ENCODE data around the gene DCDC2C.

- no peak for TF ChIP-seq CTCF (IDR thresholded peaks at IDR 0.05; ENCODE audit: extremely low read depth in 1 of 2, insufficient read depth in 1 of 2, low read depth in 1 of 2, low read length in 2 of 2)
- no peak for TF ChIP-seq POLR2AphosphoS5 (IDR thresholded peaks at IDR 0.05; ENCODE audit: insufficient read depth, low read depth, low read length)
- no peak for TF ChIP-seq MAX (IDR thresholded peaks at IDR 0.05; ENCODE audit: insufficient read depth, insufficient read length)
- no peak for TF ChIP-seq FOS (IDR thresholded peaks at IDR 0.05; ENCODE audit: borderline replicate concordance, insufficient read depth, low read length)
- no peak for TF ChIP-seq POLR2A (IDR thresholded peaks at IDR 0.05; ENCODE audit: low read depth, low read length)
These were observed 111.4 kb downstream of the DCDC2C start for GRCh38 chr2:3814706-3815245.
